KMS-11 (cell line): ENCODE results near the gene XRCC6.

Experiments
- H2AFZ ChIP-seq: fragments of 200-600 bp; sonication (generic); 2 replicates; pipeline ENCODE4 v1.6.1; 2016; ENCODE audit warnings: antibody characterized with exemption, mixed run types, low read depth
- H3K27ac ChIP-seq: fragments of 200-600 bp; sonication (generic); 2 replicates; pipeline ENCODE4 v1.6.1; 2016; ENCODE audit warnings: mild to moderate bottlenecking, mixed run types
- H3K27me3 ChIP-seq: fragments of 200-600 bp; sonication (generic); 2 replicates; pipeline ENCODE4 v1.6.1; 2017; ENCODE audit warnings: mild to moderate bottlenecking, low read depth, mixed run types, moderate library complexity; ENCODE audit not compliant: insufficient read depth
- H3K36me3 ChIP-seq: fragments of 200-600 bp; sonication (generic); 2 replicates; pipeline ENCODE4 v1.6.1; 2017; ENCODE audit warnings: mild to moderate bottlenecking, mixed run types; ENCODE audit not compliant: insufficient read depth
- H3K4me1 ChIP-seq: fragments of 200-600 bp; sonication (generic); 2 replicates; pipeline ENCODE4 v1.6.1; 2016; ENCODE audit warnings: mild to moderate bottlenecking, low read depth, mixed run types; ENCODE audit not compliant: poor library complexity, severe bottlenecking
- H3K4me2 ChIP-seq: fragments of 200-600 bp; sonication (generic); 2 replicates; pipeline ENCODE4 v1.7.0; 2016; ENCODE audit warnings: mild to moderate bottlenecking, mixed run types
- H3K4me3 ChIP-seq: fragments of 200-600 bp; sonication (generic); IDR thresholded peaks from 2 replicates; pipeline ENCODE4 v1.6.1; 2017; ENCODE audit warnings: low read depth, low read length, mixed read lengths; ENCODE audit not compliant: insufficient read depth
- H3K79me2 ChIP-seq: fragments of 200-600 bp; sonication (generic); 2 replicates; pipeline ENCODE4 v1.6.1; 2016; ENCODE audit warnings: low read depth, mixed run types; ENCODE audit not compliant: insufficient read depth
- H3K9ac ChIP-seq: fragments of 200-600 bp; sonication (generic); 2 replicates; pipeline ENCODE4 v1.6.1; 2016; ENCODE audit warnings: mild to moderate bottlenecking, mixed run types
- H4K20me1 ChIP-seq: fragments of 200-600 bp; sonication (generic); 2 replicates; pipeline ENCODE4 v1.6.1; 2016; ENCODE audit warnings: mild to moderate bottlenecking, mixed run types; ENCODE audit not compliant: insufficient read depth
- CTCF ChIP-seq: fragments of 200-600 bp; sonication (generic); conservative IDR thresholded peaks from 2 replicates; pipeline ENCODE4 v1.6.1; 2017; ENCODE audit warnings: low read depth, mild to moderate bottlenecking, antibody characterized with exemption, low read length, moderate library complexity, mixed read lengths

XRCC6 gene

GRCh38 chr22:41647771-41648170 lies 26.7 kb downstream of the XRCC6 start:
- Histone ChIP-seq H2AFZ (no peak overlapping the region), H3K4me3 (no peak overlapping the region), H3K4me2 (no peak overlapping the region), H3K79me2 (peaks cover 1% of the 10 kb centered on the region; the same call in 1 of the 2 replicates), H3K9ac (no peak overlapping the region), H4K20me1 (no peaks in the 10 kb centered on the region), H3K36me3 (peaks cover 3% of the 10 kb centered on the region; the same call in 1 of the 2 replicates), H3K27ac (no peak overlapping the region), H3K27me3 (no peaks in the 10 kb centered on the region), H3K4me1 (no peaks in the 10 kb centered on the region)
- TF ChIP-seq CTCF: no peak

- Histone ChIP-seq H3K9ac (no peak overlapping the region), H3K79me2 (no peaks in the 10 kb centered on the region; the same call in 1 of the 2 replicates), H2AFZ (no peak overlapping the region), H3K27me3 (no peaks in the 10 kb centered on the region), H3K27ac (no peak overlapping the region), H3K36me3 (no peaks in the 10 kb centered on the region; the same call in 1 of the 2 replicates), H3K4me2 (no peak overlapping the region), H3K4me3 (no peak overlapping the region), H3K4me1 (peaks cover 1% of the 10 kb centered on the region), H4K20me1 (no peaks in the 10 kb centered on the region)
- TF ChIP-seq CTCF: no peak
Observed at GRCh38 chr22:41648432-41648831, 27.3 kb downstream of the XRCC6 start.

- Histone ChIP-seq H3K27ac (no peak overlapping the region), H3K4me3 (no peak overlapping the region), H3K4me2 (no peak overlapping the region), H3K79me2 (no peaks in the 10 kb centered on the region), H3K9ac (no peak overlapping the region), H3K4me1 (peaks cover 14% of the 10 kb centered on the region), H4K20me1 (no peaks in the 10 kb centered on the region), H3K36me3 (peaks cover 7% of the 10 kb centered on the region; the same call in 1 of the 2 replicates), H2AFZ (no peak overlapping the region), H3K27me3 (no peaks in the 10 kb centered on the region)
- TF ChIP-seq CTCF: no peak
Observed at GRCh38 chr22:41650229-41650628, 29.1 kb downstream of the XRCC6 start.

- H3K27me3 ChIP-seq: no peaks in the 10 kb centered on the region
- no peak overlapping the region for H3K4me2 ChIP-seq
- H3K4me3 ChIP-seq: no peak overlapping the region
- peaks cover 14% of the 10 kb centered on the region for H3K4me1 ChIP-seq
- H3K9ac ChIP-seq: no peak overlapping the region
- H3K36me3 ChIP-seq: peaks cover 7% of the 10 kb centered on the region; the same call in 1 of the 2 replicates
- no peaks in the 10 kb centered on the region for H3K79me2 ChIP-seq
- TF ChIP-seq CTCF: no peak
- H3K27ac ChIP-seq: no peak overlapping the region
- H2AFZ ChIP-seq: no peak overlapping the region
- no peaks in the 10 kb centered on the region for H4K20me1 ChIP-seq
Observed at GRCh38 chr22:41650821-41651220, 29.7 kb downstream of the XRCC6 start.
